HG03108 (cell line): ENCODE results near the gene LRPAP1.

Source experiments
- ATAC-seq: cut with Tn5 transposase; IDR thresholded peaks from one replicate; pipeline ENCODE4 v1.9.1; 2021; ENCODE audit warnings: moderate library complexity; ENCODE audit not compliant: unreplicated experiment

LRPAP1 gene

GRCh38 chr4:3502941-3503936 is 29.0 kb downstream of the LRPAP1 start:
- no peak for ATAC-seq

GRCh38 chr4:3501825-3502425 is 30.3 kb downstream of the LRPAP1 start:
- no peak for ATAC-seq

DNA sequence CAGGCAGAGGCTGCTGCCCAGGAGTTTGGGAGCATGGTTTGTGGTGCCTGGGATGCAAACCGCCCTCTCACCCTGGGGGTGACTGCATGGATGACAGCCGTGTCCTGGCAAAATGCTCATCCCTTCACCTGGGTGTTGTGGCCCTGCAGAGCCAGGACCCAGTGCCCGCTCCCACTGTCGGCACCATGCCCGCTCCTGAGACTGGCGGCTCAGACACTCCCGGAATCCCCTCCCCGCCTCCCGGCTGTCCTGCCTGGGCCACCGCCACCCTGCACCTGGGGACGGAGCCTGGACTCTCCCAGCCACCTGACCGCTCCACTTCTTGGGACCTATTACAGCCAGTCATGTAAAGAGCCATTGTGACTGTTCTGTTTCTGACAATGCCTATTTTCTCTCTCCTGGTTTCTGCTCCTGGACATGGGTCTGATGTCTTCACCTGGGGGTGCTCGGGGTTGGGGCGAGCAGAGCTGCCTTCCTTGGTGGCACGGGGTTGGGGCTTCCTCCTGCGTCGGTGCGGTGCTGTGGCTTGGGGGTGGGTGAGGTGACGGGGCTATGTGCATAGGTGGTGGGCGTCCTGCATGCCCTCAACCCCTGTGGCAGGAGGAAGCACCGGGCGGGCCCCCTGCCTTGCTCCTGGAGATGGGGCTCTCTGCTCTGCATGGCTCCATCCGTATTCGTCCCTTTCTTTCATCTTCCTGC is 30.9 kb downstream of the LRPAP1 start:
- ATAC-seq = no peak

DNA sequence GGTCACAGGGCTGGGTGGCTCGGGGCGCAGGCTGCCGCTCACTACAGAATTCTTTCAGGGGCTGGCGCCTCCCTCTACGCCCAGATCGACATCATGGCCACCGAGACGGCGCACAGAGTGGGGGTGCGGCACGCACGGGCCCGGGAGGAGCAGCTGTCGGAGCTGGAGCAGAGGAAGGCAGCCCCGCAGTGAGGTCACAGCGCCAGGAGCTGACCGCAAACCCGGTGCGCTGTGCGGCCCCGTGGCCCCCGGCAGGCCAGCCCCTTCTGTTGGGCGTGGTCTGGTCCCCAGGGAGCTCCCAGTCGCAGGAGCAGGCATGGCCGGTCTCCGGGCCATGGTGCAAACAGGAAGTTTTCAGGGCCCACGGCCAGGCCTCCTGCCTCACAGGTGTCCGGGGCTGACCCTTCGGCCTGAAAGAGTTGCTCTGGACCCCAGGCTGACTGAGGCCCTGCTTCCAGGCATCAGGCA is 31.6 kb downstream of the LRPAP1 start:
- ATAC-seq = no peak

GRCh38 chr4:3500111-3500510 is 32.1 kb downstream of the LRPAP1 start:
- no peak for ATAC-seq

GRCh38 chr4:3499710-3500109 is 32.5 kb downstream of the LRPAP1 start:
- no peak for ATAC-seq

DNA sequence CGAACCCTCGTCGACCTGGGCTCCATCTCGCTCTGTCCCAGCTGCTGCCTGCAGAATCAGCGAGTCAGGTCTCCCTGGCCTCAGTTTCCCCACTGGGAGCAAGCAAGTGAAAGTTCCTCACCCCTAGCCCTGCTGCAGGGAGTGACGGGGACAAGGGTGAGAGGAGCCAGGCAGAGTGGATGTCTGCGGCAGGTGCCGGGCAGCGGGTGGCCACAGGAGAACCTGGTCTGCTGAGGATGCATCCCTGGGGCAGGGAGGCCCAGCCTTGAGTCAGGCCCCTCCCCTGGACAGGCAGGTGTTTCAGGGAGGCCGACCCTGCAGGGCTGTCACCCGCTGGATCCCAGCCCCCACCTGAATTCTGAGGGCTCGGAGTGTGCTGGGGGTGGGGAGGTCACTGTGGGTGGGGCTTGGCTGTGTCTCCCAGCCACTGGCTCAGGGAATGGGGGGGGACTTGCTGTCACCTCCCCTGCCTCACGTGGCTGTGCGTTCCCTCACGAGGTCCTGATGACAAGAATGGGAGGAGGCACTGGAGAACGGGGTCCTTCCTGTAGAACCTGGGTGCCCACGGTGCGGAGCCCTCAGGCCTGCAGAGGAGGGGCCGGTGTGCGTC is 33.2 kb downstream of the LRPAP1 start:
- ATAC-seq = no peak

DNA sequence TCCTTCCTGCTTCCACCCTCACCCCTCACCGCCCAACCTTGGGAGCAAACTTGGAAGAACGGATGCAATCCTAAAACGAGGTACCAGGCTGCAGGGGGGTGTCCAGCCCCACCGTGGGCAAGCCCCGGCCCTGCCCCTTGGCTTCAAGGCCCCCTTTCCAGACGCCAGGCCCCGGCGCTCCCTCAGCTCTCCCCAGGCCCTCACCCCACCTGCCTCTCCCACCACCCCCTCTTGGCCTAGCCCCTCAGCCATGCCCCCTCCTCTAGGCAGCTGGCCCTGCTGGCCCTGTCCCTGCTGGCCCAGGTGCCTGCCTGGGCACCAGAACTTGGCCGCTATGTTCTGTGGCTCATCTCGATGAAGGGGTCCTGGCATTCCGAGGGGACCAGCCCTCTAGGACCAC is 33.8 kb downstream of the LRPAP1 start:
- no peak for ATAC-seq

DNA sequence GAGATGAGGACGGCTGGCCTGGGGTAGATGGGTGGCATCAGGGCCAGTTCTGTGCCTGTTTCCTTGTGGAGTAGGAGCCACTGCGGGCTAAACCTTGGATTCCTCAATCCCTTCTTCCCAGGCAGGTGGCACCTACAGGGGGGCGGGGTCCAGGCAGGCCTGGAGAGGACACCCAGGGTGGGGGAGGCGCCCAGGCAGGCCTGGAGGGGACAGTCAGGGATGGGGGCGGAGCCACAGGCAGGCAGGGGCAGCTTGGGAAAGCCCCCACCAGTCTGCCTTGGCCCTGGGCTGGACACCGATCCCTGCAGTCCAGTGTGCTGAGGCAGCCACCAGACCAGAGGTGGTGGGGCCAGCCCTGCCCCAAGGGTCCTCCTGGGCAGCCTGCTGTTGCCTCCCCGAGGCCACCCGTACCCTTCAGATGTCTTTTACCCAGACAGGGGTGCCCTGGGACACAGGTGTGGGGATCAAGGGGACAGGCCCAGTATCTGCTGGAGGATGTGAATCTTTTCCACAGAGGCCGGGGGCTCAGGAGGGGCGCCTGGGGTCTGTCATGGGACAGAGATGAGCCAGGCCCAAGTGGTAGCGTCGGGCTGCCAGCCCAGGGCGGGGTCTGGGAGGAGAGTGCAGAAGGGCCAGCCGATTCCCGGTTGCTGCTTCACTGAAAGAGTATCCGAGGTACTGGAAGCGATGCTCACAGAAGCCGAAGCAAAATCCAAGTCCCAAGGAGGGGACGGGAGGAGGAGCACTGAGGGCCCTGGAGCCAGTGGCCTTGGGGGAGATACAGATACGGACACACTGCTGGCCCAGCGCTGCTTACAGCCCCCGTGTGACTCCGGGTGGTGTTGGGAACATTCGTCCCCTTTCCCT is 34.5 kb downstream of the LRPAP1 start:
- no peak for ATAC-seq

DNA sequence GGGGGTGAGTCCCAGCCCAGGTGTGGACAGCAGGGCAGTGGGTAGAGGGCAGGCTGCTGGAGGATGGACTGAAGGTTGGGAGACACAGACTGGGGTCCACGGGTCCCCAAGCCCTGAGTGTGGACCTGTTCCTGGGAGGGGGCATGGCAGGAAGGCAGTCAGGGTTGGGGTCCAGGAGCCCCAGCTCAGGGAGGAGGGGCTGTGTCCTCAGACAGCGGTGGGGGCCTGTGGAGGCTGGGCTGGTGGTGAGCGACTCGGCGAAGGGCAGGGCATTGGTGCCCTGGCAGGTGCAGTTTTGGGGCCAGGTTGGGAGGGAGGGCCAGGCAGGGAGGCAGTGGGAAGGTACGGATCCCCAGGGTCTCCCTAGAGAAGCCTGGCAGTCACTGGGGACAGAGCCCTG is 35.1 kb downstream of the LRPAP1 start:
- no peak for ATAC-seq

- ATAC-seq = no peak
Measured at GRCh38 chr4:3496021-3496420, 36.2 kb downstream of the LRPAP1 start.

GRCh38 chr4:3495204-3495975 is 36.8 kb downstream of the LRPAP1 start:
- ATAC-seq = no peak

GRCh38 chr4:3494462-3494871 is 37.8 kb downstream of the LRPAP1 start:
- no peak for ATAC-seq

- ATAC-seq = no peak
Measured at GRCh38 chr4:3493720-3494461, 38.3 kb downstream of the LRPAP1 start.

GRCh38 chr4:3492741-3493719 is 39.2 kb downstream of the LRPAP1 start:
- no peak for ATAC-seq

DNA sequence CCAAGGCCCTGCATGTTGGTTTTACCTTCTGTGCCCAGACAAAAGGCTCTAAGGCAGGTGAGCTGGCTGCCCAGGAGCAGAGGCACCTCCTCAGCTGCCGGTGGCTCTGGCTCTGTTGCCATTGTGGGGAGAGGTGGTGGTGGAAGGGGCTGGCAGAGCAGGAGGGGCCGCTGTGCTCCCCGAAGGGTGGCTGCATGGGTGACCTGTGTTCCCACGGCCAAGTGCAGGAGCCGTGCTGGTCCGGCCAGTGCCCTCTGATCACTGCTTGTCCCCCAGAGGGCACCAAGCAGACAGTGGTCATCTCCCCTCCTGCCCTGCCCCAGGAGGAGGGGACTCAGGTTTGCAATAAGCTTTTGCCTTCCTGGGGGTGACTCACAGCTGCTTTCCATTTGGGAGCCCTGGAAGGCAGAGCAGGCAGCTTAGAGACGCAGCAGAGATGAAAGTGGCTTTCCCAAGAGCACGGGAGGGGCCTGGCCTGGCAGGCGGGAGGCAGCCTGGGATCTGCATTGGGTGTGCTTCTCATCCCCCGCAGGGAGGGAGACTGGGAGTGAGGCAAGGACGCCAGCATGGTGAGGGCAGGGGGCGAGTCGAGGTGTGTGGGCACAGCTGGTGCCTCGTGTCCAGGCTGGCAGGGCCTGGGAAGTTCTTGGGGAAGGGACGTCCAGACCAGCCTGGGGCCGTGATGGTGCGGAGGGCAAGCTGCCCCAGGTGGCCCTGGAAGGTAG is 40.4 kb downstream of the LRPAP1 start:
- ATAC-seq = no peak

DNA sequence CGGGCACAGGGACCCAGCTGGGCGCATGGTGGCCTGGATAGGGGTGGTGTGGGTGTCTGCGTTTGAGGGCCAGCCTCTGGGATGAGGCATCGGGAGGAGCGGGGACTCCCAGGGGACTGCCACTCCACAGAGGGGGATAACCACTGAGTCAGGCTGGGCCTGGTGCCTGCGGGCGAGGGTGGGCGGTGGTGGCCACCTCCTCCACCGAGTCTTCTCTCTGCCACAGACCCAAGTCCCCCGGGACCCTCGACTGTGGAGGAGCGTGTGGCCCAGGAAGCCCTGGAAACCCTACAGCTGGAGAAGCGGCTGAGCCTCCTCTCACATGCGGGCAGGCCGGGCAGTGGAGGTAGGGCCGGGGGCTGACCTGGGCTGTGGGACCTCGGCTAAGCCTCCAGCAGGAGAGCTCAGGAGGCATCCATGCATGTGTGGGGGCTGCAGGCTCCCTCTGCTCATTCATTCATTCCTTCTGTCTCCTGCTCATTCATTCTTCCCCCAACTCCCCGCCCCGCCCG is 42.7 kb downstream of the LRPAP1 start:
- no peak for ATAC-seq
